Trophoblast cell (in vitro differentiated cells and primary cell): ENCODE results near the gene TMEM11.
A peak's percentile ranks its signal among the peaks of the same experiment; 100 is the strongest.

Source experiments
- DNase-seq, 2 donors: peaks; one replicate each; pipeline ENCODE4 v3.0.0-alpha.2; 2016
- H2AFZ ChIP-seq: 2 replicates; pipeline ENCODE4 v1.6.1; 2013; ENCODE audit warnings: low read length, moderate library complexity, mild to moderate bottlenecking; ENCODE audit not compliant: insufficient read depth, poor library complexity
- H2AK5ac ChIP-seq: 2 replicates; pipeline ENCODE4 v1.6.1; 2013; ENCODE audit warnings: mild to moderate bottlenecking, low read length
- H2BK120ac ChIP-seq: 2 replicates; pipeline ENCODE4 v1.6.1; 2013; ENCODE audit warnings: low read length, mild to moderate bottlenecking, moderate library complexity; ENCODE audit not compliant: insufficient read depth, poor library complexity
- H2BK12ac ChIP-seq: 2 replicates; pipeline ENCODE4 v1.6.1; 2013; ENCODE audit warnings: mild to moderate bottlenecking, low read length, moderate library complexity
- H2BK5ac ChIP-seq: 2 replicates; pipeline ENCODE4 v1.6.1; 2013; ENCODE audit warnings: low read length, low read depth, moderate library complexity, mild to moderate bottlenecking; ENCODE audit not compliant: poor library complexity
- H3K14ac ChIP-seq: 2 replicates; pipeline ENCODE4 v1.6.1; 2013; ENCODE audit warnings: mild to moderate bottlenecking, low read length
- H3K18ac ChIP-seq: 2 replicates; pipeline ENCODE4 v1.6.1; 2013; ENCODE audit warnings: mild to moderate bottlenecking, low read length
- H3K23ac ChIP-seq: 2 replicates; pipeline ENCODE4 v1.6.1; 2013; ENCODE audit warnings: low read length
- H3K27ac ChIP-seq: 2 replicates; pipeline ENCODE4 v1.5.1; 2013; ENCODE audit warnings: low read depth, mild to moderate bottlenecking, inconsistent platforms, low read length, moderate library complexity
- H3K27me3 ChIP-seq: 2 replicates; pipeline ENCODE4 v1.6.1; 2013; ENCODE audit warnings: inconsistent platforms, mild to moderate bottlenecking, low read length, moderate library complexity; ENCODE audit not compliant: insufficient read depth
- H3K36me3 ChIP-seq, 2 experiments: 1 replicate in 1 of 2; 2 replicates in 1 of 2; pipeline ENCODE4 v1.6.1; 2013; ENCODE audit warnings: low read length in 2 of 2, mild to moderate bottlenecking in 2 of 2, moderate library complexity in 1 of 2; ENCODE audit not compliant: insufficient read depth in 2 of 2, control insufficient read depth in 1 of 2
- H3K4ac ChIP-seq: 2 replicates; pipeline ENCODE4 v1.6.1; 2013; ENCODE audit warnings: low read depth, mild to moderate bottlenecking, low read length, moderate library complexity
- H3K4me1 ChIP-seq, 2 experiments: 1 replicate in 1 of 2; 2 replicates in 1 of 2; pipeline ENCODE4 v1.6.1; 2013; ENCODE audit warnings: low read length in 2 of 2, mild to moderate bottlenecking in 2 of 2, moderate library complexity in 1 of 2; ENCODE audit not compliant: insufficient read depth in 2 of 2, control insufficient read depth in 1 of 2
- H3K4me2 ChIP-seq: 2 replicates; pipeline ENCODE4 v1.6.1; 2013; ENCODE audit warnings: inconsistent platforms, mild to moderate bottlenecking, low read length, moderate library complexity
- H3K4me3 ChIP-seq: 2 replicates; pipeline ENCODE4 v1.5.1; 2013; ENCODE audit warnings: mild to moderate bottlenecking, low read depth, low read length, inconsistent platforms
- H3K79me1 ChIP-seq: one replicate; pipeline ENCODE4 v1.6.1; 2013; ENCODE audit warnings: low read length
- H3K79me2 ChIP-seq: 2 replicates; pipeline ENCODE4 v1.6.1; 2013; ENCODE audit warnings: low read length, mild to moderate bottlenecking; ENCODE audit not compliant: control insufficient read depth, insufficient read depth, poor library complexity
- H3K9ac ChIP-seq: 2 replicates; pipeline ENCODE4 v1.6.1; 2013; ENCODE audit warnings: mild to moderate bottlenecking, low read length
- H3K9me3 ChIP-seq: 2 replicates; pipeline ENCODE4 v1.6.1; 2013; ENCODE audit warnings: low read depth, mild to moderate bottlenecking, control low read depth, inconsistent platforms, low read length; ENCODE audit not compliant: insufficient read depth
- H4K12ac ChIP-seq: 2 replicates; pipeline ENCODE4 v1.6.1; 2013; ENCODE audit warnings: low read depth, mild to moderate bottlenecking, low read length, moderate library complexity
- H4K8ac ChIP-seq: 2 replicates; pipeline ENCODE4 v1.6.1; 2013; ENCODE audit warnings: low read depth, mild to moderate bottlenecking, low read length, moderate library complexity
- H4K91ac ChIP-seq: one replicate; pipeline ENCODE4 v1.6.1; 2013; ENCODE audit warnings: low read depth, mild to moderate bottlenecking, low read length, moderate library complexity
- WGBS: extraction: QIAGEN DNeasy Blood & Tissue Kit; methylation state at CpG from one replicate; pipeline ENCODE4 v1.1.7; 2013; ENCODE audit warnings: missing lambda C conversion rate; ENCODE audit not compliant: insufficient read length, insufficient coverage; ENCODE audit errors: extremely low coverage; 5-methylcytosine and 5-hydroxymethylcytosine counted together

The TMEM11 gene

DNA sequence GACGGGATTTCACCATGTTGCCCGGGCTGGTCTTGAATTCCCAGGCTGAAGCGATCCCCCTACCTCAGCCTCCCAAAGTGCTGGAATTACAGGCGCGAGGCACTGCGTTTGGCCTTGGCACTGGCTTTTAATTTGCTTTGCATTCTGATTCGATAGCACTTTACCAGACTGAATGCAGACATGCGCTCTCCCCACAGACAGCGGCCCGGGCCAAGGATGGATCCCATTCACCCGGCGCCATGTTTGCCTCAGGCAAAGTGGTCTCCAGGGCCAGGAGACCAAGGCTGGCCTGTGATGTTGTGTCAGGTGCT is 45.5 kb downstream of the TMEM11 start:
- Histone ChIP-seq H3K18ac (no peak overlapping the region), H2AK5ac (no peak overlapping the region)
- no peak for DNase-seq

GRCh38 chr17:21167303-21167702 is 46.7 kb downstream of the TMEM11 start:
- Histone ChIP-seq H3K27me3 (no peaks in the 10 kb centered on the region), H4K8ac (no peak overlapping the region), H2AFZ (no peak overlapping the region), H3K4ac (no peak overlapping the region), H3K79me1 (no peaks in the 10 kb centered on the region), H3K36me3 (peaks cover 2 to 3% of the 10 kb centered on the region in 2 experiments), H2BK5ac (no peak overlapping the region), H3K9me3 (peaks cover 3% of the 10 kb centered on the region), H3K4me3 (no peak overlapping the region), H2BK12ac (no peak overlapping the region), H3K18ac (no peak overlapping the region), H3K27ac (no peak overlapping the region), H3K4me1 (peaks cover 3 to 6% of the 10 kb centered on the region in 2 experiments), H3K14ac (no peak overlapping the region), H3K79me2 (no peaks in the 10 kb centered on the region), H3K23ac (no peak overlapping the region), H2AK5ac (no peak overlapping the region), H3K4me2 (no peak overlapping the region), H3K9ac (no peak overlapping the region), H4K91ac (no peak overlapping the region), H4K12ac (no peak overlapping the region), H2BK120ac (no peak overlapping the region)
- no CpG with 5 or more reads among the region's 5 CpGs for WGBS
- DNase-seq: no peak

More for the DNA sequence above, 45.5 kb downstream of the TMEM11 start:
- no CpG with 5 or more reads among the region's 12 CpGs for WGBS
- Histone ChIP-seq H2AFZ (no peak overlapping the region), H2BK120ac (no peak overlapping the region), H3K14ac (no peak overlapping the region), H3K4me2 (no peak overlapping the region), H3K4me1 (peaks cover 3 to 6% of the 10 kb centered on the region in 2 experiments), H3K79me1 (no peaks in the 10 kb centered on the region), H3K4ac (no peak overlapping the region), H3K27ac (no peak overlapping the region), H3K36me3 (peaks cover 3 to 8% of the 10 kb centered on the region in 2 experiments), H4K12ac (no peak overlapping the region), H4K91ac (no peak overlapping the region), H2BK5ac (no peak overlapping the region), H3K9ac (no peak overlapping the region), H3K23ac (no peak overlapping the region), H3K9me3 (peaks cover 3% of the 10 kb centered on the region), H3K4me3 (no peak overlapping the region), H2BK12ac (no peak overlapping the region), H3K79me2 (no peaks in the 10 kb centered on the region), H4K8ac (no peak overlapping the region), H3K27me3 (no peaks in the 10 kb centered on the region)

DNA sequence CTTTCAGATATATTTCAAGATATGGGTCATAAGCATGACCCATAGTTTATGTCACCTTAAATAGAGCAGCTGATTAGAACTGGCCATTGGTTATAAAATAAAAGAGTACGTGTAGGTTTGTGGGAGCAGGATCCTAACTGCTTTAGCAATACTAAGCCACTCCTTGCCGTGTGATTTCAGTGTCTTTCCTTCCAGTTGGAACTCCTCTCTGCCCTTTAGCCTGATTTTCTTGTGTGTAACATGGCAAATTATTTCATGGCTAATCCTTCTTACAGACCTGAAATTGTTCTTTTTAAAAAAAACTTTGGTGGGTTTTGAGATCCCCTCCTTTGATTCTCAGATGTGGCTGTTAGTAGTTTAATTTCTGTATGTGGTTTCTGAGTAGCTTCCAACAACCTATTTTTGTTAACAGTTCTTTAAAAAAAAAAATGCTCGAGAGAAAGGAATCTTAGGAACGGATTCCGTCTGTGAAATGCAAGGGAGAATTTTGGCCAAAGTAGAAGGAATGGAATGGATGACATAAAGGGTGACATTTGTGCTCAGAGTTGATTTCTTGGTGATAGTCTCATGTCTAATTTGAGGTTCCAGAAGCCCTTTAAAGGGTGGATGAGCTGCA is 47.3 kb downstream of the TMEM11 start:
- H4K91ac ChIP-seq: no peak overlapping the region
- no peak overlapping the region for H2BK5ac ChIP-seq
- no peak overlapping the region for H2BK12ac ChIP-seq
- H3K18ac ChIP-seq: no peak overlapping the region
- no peak overlapping the region for H3K4ac ChIP-seq
- WGBS: no CpG with 5 or more reads among the region's 5 CpGs
- H3K27me3 ChIP-seq: no peaks in the 10 kb centered on the region
- H3K79me1 ChIP-seq: no peaks in the 10 kb centered on the region
- no peak overlapping the region for H4K12ac ChIP-seq
- no peaks in the 10 kb centered on the region for H3K36me3 ChIP-seq
- no peak overlapping the region for H2BK120ac ChIP-seq
- no peak overlapping the region for H2AK5ac ChIP-seq
- H3K4me2 ChIP-seq: no peak overlapping the region
- H3K4me3 ChIP-seq: no peak overlapping the region
- H2AFZ ChIP-seq: no peak overlapping the region
- no peaks in the 10 kb centered on the region for H3K79me2 ChIP-seq
- H3K9me3 ChIP-seq: peaks cover 3% of the 10 kb centered on the region
- H3K9ac ChIP-seq: no peak overlapping the region
- peaks cover 3 to 6% of the 10 kb centered on the region in 2 experiments for H3K4me1 ChIP-seq
- H4K8ac ChIP-seq: no peak overlapping the region
- no peak overlapping the region for H3K14ac ChIP-seq
- H3K27ac ChIP-seq: no peak overlapping the region
- peak in 1 of 2 donors; percentile 39 for DNase-seq
- H3K23ac ChIP-seq: no peak overlapping the region

DNA sequence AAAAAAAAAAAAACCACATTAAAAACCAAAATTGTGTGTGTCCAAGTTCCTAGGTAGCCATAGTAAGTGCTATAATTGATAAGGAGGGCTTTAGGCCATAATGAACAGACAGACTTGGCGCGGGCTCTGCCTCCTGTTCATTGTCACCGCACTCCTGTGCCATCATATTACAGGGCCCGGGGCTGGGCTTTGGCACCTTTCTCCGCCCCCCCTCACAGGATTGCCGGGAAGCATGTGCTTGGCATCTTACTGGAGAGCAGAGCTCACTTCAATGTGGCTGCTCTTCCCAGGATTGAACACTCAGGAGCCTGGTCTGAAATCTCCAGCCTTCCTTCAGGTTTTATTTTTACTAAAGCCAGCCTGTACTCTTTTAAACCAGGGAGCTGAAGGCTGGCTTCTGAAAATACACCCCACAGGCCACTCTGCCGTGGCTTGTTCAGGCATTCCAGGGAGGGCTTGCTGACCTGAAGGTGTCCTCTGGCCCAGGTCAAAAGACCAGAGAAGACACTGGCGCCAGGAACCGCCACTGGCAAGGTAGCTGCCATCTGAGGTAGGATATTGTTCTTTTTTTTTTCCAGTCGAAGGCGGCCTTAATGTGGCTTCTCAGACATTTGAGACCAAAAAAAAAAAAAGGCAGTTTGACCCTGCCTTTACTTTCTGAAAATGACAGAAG is 47.9 kb downstream of the TMEM11 start:
- no peaks in the 10 kb centered on the region for H3K36me3 ChIP-seq
- no peak overlapping the region for H4K8ac ChIP-seq
- no peak overlapping the region for H3K23ac ChIP-seq
- no peak overlapping the region for H3K4me2 ChIP-seq
- no peak overlapping the region for H2BK120ac ChIP-seq
- DNase-seq: no peak
- no peak overlapping the region for H2BK5ac ChIP-seq
- no peaks in the 10 kb centered on the region for H3K79me1 ChIP-seq
- WGBS: no CpG with 5 or more reads among the region's 11 CpGs
- H3K27ac ChIP-seq: no peak overlapping the region
- H3K9me3 ChIP-seq: peaks cover 3% of the 10 kb centered on the region
- H3K4me3 ChIP-seq: no peak overlapping the region
- H3K18ac ChIP-seq: no peak overlapping the region
- H3K4ac ChIP-seq: no peak overlapping the region
- no peak overlapping the region for H4K12ac ChIP-seq
- no peak overlapping the region for H2BK12ac ChIP-seq
- no peaks in the 10 kb centered on the region for H3K27me3 ChIP-seq
- no peak overlapping the region for H3K9ac ChIP-seq
- no peaks in the 10 kb centered on the region for H3K79me2 ChIP-seq
- peaks cover 3 to 6% of the 10 kb centered on the region in 2 experiments for H3K4me1 ChIP-seq
- no peak overlapping the region for H2AFZ ChIP-seq
- H3K14ac ChIP-seq: no peak overlapping the region
- no peak overlapping the region for H4K91ac ChIP-seq
- H2AK5ac ChIP-seq: no peak overlapping the region
